GM03348 (cell line): ENCODE measurements around the gene BCL7C.

Experiments
- DNase-seq: peaks from one replicate; pipeline ENCODE4 v3.0.0; 2012; ENCODE audit warnings: low spot score

Gene BCL7C

DNA sequence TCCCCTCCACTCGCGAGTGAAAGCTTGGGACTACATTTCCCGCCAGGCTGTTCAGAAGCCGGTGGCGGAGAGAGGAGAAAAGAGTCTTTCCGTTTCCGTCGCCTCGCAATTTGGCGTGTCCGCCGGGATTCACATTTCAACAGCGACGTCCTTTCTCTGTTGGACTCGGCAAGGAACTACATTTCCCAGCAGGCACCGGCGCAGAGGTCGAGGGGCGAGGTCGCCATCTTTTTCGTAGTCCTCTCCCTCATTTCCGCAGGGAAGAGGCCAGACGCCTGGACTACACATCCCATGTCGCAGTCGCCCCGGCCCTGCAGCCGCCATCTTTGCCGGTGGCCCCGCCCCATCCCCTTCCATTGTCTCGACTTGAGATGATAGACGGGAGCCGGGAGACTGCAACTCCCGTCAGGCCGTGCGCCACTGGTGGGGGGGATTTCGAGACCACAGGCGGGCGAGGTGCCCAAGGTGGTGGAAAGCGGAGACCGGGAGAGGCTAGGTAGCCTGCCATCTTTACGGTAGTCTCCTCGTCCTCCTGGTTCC lies 28.6 kb upstream of the BCL7C start:
- peak; percentile 96 for DNase-seq

DNA sequence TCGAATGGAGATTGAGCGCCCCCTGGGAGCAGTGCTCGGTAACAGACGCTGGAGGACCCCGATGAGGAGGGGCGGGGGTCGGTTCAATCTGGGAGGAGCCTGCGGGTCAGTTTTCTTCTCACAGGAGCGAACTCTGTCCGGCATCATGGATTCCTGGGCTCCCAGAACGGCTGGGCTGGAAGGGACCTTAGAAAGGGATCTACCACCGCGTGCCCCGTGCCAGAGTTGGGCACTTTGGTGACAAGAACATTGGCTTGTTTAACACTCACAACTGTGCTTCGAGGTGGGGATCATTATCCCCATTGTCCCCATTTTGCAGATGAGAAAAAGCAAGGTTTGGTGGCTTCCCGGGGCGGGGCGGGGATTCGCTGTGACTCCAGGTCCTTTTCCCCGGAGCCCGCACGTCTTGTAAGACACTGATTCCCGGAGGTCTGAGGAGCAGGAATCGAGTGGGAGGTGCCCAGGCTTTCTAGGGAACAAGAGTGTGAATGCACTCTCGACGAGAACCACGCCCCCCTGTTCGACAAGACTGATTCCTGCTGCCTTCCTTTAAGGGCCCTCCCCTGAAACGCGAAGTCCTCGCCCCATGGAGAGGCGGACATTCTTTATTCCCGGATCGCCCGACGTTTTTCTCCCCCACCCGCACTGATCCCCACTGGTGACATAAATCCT lies 28.0 kb upstream of the BCL7C start:
- peak; percentile 87 for DNase-seq

DNA sequence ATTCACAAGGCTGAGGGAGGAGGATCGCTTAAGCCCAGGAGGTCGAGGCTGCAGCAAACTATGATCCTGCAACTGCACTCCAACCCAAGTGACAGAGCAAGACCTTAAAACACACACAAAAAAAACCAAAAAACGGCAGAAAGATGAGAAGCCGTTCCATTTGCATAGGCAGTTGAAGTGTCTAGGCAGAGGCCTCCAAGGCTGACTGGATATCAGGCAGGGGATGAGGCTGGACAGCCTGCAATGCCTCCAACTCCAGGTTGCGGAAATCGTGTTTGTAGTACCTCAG lies 27.5 kb upstream of the BCL7C start:
- no peak for DNase-seq

DNA sequence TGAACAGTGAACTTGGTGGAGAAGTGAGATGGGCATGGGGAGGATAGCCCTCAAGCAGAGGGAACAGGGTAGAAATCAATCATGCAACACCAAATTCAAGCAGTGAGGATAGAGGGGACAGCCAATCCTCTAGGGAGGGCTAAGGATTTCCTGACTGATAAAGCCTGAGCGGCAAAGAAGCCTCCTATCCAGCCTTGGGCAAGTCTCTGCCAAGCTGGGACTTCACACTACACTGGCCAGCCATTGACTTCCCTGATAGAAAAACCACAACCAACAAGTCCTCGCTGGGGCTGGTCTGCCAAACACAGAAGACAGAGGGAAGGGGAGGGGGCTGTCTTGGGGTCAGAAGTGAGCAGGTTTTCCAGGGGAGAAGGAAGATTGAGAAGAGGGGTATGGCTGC lies 27.0 kb upstream of the BCL7C start:
- no peak for DNase-seq

DNA sequence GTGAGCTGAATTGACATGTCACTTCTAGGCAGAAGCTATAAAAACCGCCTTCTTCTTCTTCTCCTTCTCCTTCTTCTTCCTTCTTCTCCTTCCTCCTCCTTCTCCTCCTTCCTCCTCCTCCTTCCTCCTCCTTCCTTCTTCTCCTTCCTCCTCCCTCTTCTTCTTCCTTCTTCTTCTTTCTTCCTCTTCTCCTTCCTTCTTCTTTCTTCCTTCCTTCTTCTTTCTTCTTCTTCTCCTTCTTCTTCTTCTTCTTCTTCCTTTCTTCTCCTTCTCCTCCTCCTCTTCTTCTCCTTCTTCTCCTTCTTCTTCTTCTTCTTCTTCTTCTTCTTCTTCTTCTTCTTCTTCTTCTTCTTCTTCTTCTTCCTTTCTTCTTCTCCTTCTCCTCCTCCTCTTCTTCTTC lies 24.7 kb upstream of the BCL7C start:
- no peak for DNase-seq

DNA sequence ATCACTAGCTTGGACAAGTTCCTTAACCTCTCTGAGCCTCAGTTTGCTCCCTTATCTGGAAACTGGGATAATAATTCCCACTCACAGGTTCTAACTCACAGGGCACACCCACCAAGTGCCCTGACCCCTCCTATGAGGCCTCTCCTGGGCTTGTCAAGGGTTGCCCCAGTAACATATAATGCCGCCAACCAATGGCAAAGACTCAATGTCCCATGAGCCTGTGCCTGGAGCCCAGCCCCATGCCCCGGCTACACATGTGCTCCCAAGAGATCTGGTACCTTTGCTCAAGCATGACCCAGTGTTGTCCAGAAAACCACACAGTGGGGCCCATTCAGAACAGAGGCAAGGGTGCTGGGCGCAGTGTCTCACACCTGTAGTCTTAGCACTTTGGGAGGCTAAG lies 21.0 kb upstream of the BCL7C start:
- DNase-seq, result no peak

DNA sequence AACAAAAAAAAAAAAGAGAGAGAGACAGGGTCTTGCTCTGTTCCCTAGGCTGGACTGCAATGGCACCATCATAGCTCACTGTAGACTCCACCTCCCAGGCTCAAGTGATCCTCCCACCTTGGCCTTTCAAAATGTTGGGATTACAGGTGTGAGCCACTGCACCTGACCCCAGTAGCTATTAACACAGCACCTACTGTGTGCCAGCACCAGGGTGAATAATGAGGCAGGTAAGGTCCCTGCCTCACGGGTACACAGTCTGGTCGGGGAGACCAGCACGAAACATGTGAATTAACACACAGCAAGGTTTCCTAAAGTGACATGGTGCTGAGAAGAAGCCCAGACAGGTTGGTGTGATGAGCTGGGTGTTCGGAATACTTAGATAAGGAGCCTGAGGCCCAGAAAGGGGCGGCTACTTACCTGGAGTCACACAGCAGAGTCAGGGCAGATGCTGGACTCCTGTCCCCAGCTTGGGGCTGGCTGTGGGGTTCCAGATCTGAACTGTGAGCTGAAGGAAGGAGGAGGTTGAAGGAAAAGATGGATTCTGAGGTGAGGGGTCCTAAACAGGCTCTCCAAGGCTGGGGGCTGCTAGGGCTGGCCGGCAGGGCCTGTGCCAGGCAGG lies 19.0 kb upstream of the BCL7C start:
- no peak for DNase-seq

DNA sequence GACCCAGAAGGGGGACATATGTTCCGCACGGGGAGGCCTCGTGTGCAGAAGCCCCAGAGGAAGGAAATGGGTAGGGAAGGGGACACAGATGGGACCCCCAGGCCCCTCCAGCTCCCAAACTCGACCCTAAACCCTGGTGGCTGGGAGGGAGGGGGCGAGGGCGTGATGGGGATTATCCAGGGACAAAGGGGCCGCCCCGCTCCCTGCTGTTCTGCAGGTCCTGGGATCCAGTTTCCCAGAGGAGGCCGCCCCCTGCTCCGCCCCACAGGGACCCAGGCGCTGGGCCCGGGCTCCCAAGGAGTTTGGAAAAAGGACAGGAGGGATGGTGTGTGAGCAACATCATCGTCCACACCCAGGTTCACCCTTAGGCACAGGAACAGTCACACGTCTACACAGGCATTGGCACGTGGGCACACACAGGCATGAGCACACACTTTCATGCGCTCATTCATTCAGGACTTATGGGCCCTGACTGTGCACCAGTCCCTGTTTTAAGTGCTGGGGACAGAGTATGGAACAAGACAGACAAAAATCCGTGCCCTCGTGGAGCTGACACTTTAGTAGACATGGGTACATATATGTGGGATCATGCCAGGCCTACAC lies 16.7 kb upstream of the BCL7C start:
- DNase-seq, result no peak

DNA sequence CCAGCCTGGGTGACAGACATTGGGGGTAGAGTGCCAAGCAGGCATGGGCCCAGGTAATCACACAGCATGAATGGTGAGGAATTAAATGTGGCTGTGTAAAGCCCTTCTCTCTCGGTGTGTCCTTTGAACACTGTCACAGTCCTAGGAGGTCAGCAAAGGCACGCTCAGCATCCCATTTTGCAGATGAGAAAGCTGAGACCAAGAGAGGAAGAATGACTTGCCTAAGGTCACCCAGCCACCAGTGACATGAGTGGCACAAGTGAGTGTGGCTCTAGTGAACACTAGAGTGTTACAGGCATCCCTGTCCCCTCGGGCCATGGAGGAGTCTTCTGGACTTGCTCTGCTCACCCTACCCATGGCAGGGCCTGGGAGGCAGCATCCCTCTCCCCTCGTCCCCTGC lies 13.2 kb upstream of the BCL7C start:
- DNase-seq, result no peak

DNA sequence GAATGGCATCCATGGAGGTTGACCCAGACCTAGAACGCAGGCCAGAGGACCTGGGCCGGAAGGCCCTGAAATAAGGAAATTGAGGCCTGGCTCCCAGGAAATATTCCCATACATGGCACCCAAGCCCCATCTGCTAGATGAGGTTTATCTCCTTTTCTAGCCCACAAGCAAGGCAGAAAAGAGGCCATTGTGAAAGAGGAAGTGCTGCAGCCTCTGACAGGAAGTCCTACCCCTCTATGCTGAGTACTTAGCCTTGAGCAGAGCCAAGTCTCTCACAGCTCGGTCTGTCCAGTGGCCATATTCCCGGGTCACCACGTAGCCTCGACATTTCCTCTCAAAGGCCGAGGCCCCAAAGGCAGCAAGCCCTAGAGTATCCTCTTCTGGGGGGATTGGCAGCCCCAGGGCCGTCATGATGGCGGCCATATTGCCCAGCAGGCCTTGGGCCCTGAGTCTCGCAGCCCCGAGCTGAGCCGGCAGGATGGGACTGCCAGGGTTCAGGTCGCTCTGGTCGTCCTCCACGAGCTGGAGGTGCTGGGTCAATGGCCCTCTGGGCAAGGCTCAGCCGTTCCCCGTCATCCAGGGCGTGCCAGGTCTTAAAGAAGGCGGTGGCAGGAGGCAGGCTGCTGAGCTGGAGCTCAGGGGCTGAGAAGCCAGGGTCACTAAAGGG lies 10.4 kb upstream of the BCL7C start:
- no peak for DNase-seq

DNA sequence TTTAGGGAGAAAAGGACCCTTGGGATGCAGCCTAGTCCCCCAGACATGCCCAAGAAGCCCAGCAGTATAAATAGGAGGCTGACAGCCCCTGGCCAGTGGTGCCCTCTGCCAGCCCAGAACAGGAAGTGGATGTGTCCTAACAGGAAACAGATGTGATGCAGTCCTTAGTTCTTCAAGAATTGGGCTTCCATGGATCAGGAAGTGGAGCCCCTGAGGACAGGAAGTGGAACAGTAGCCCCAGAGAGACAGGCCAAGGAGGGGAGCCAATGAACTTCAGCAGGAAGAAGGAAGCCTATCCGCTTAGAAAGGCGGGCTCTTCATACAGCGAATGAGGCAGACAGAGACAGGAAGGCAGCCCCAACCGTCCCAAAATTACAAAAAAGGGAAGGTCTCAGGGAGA lies 9.7 kb upstream of the BCL7C start:
- DNase-seq, result peak; percentile 48

DNA sequence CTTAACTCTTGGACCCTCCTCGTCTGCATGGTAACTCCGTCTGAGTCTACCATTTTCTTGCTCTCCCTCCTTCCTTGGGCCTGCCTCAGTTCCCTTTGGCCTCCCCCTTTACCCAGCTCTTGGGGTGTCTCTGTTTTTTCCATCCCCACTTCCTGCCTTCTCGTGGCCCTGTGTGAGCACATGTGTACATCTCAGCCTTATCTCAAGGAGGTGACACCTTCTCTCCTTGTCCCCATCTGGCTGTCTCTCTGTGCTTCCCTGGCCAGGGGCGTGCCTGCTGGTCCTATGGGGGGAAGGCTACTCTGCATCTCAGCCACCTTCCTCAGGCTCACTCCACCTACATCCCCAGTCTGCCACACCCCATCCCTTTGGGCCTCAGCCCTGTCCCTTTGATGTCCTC lies 9.1 kb upstream of the BCL7C start:
- no peak for DNase-seq

DNA sequence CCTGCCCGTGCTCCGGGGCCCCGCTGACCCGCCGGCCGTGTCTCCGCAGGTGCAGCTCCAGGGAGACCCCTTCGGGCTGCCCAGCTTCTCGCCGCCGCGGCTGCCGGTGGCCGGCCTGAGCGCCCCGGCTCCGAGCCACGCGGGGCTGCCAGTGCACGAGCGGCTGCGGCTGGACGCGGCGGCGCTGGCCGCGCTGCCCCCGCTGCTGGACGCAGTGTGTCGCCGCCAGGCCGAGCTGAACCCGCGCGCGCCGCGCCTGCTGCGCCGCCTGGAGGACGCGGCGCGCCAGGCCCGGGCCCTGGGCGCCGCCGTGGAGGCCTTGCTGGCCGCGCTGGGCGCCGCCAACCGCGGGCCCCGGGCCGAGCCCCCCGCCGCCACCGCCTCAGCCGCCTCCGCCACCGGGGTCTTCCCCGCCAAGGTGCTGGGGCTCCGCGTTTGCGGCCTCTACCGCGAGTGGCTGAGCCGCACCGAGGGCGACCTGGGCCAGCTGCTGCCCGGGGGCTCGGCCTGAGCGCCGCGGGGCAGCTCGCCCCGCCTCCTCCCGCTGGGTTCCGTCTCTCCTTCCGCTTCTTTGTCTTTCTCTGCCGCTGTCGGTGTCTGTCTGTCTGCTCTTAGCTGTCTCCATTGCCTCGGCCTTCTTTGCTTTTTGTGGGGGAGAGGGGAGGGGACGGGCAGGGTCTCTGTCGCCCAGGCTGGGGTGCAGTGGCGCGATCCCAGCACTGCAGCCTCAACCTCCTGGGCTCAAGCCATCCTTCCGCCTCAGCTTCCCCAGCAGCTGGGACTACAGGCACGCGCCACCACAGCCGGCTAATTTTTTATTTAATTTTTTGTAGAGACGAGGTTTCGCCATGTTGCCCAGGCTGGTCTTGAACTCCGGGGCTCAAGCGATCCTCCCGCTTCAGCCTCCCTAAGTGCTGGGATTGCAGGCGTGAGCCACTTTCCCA lies 8.4 kb upstream of the BCL7C start:
- DNase-seq, result peak; percentile 91

DNA sequence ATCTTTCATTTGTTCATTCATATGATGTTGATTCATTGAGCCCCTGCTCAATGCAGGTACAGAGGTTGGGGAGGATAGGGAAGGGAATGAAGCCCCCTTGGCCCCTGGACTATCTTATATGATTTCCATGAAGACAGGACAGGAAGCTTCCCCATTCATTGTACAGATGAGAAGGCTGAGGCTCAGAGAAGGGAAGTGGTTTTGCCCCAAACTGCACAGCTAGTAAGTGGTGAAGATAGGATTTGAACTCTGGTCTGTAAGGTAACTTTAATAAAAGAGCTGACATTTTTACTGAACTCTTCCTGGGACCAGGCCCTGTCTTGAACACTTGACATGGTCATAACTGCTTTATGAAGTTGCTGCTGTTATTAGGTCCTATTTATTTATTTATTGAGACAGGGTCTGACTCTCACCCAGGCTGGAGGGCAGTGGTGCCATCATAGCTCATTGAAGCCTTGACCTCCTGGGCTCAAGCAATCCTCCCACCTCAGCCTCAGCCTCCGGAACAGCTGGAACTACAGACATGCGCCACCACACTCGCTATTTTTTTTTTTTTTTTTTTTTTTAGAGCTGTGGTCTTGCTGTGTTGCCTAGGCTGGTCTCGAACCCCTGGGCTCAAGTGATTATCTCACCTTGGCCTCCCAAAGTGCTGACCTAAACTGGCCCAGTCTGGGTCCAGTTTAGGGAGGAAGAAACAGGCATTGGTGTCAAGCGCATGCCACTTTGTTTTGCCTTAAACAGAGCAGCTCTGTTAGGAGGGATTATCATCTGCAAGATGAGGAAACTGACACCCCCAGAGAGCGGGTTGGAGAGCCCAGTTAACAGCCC lies 7.5 kb upstream of the BCL7C start:
- no peak for DNase-seq

DNA sequence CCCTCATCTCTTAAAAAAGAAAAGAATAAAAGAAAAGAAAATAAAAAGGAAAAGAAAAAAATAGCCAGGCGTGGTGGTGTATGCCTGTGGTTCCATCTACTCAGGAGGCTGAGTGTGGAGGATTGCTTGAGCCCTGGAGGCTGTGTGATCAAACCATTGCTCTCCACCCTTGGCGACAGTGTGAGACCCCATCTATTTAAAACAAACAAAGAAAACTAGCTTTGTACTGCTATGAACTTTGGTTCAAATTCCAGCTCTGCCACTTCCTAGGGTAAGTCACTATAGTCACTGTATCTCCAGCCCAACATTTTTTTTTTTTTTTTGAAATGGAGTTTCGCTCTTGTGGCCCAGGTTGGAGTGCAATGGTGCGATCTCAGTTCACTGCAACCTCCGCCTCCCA lies 6.7 kb upstream of the BCL7C start:
- no peak for DNase-seq

DNA sequence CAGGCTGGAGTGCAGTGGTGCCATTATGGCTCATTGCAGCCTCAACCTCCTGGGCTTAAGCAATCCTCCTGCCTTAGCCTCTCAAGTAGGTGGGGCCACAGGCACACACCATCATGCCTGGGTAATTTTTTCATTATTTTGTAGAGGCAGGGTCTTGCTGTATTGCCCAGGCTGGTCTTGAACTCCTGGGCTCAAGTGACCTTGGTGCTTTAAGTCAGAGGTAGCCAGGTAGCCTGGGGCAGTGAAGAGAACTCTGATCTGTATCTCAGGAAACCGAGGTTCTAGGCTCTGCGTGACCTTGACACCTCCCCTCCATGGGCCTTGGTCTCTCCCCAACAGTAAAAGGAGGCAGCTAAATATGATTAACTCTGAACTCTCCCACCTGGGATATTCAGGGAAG lies 5.9 kb upstream of the BCL7C start:
- DNase-seq, result no peak

DNA sequence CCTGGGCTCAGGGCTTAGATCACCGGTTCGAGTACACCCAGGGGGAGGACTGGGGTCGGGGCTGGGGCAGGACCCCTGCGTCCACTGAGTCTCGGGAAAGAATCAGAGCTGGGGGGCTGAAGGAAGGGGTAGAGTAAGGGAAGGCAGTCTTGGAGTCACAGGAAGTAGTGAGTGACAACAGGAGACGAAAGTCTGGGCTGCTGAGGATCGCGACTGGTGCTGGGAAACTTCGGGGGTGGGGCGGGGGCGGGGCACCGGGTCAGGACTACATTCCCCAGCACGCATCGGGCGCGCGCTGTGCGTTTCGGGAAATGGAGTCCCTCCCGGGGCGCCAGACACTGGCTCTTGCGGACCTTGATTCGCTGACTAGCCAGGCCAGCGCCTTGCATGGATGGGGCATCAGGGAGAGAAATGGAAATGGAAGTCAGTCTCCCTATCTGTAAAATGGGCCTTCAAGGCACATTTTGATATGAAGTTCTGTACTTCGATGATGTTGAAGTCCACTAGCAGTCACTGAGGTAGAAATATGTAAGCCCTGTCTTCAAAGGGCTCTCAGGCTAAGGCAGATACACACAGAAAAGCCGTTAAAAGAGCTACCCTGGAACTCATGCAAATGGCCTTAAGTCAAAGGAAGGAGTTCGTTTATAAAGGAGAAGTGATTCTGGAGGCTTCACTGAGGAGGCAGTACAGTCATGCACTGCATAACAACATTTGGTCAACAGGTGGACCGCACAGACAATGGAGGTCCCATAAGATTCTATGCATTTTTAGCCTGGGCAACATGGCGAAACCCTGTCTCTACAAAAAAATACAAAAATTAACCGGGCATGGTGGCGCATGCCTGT lies 3.2 kb upstream of the BCL7C start:
- peak; percentile 95 for DNase-seq

DNA sequence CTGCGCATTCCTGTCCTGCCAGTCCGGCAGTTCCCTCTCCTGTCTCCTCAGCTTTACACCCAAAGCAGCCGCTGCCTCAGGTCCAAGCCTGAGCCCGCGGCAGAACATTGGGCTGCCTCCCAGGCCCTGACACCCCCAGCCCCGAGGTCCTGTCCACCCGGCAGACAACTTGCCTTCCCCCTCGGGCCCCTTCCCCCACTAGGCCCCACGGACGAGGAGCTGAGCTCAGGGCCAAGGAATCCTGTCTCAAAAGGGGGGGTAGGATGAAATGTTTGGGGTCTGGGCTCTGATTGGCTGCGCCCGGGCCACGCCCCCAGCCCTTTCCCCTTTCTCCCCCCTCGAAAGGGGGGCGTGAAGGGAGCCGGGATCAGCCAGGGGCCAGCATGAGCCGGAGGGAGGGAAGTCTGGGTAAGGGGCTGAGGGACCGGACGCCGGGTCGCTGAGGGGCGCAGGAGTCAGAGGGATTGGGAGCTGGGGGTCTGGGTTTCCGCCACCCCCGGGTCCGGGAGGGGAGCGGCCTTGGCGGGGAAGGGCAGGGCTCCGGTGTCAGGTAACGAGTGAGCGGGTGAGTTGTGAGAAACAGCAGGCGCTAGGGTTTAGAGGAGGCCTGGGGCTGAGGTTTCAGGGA lies 2.5 kb upstream of the BCL7C start, which contains the start of gene CTF1:
TSS of gene CTF1 (plus strand) at position 354 of the 628 bp plus-strand sequence. CDS start at position 384, 30 bp downstream.
- peak; percentile 96 for DNase-seq

DNA sequence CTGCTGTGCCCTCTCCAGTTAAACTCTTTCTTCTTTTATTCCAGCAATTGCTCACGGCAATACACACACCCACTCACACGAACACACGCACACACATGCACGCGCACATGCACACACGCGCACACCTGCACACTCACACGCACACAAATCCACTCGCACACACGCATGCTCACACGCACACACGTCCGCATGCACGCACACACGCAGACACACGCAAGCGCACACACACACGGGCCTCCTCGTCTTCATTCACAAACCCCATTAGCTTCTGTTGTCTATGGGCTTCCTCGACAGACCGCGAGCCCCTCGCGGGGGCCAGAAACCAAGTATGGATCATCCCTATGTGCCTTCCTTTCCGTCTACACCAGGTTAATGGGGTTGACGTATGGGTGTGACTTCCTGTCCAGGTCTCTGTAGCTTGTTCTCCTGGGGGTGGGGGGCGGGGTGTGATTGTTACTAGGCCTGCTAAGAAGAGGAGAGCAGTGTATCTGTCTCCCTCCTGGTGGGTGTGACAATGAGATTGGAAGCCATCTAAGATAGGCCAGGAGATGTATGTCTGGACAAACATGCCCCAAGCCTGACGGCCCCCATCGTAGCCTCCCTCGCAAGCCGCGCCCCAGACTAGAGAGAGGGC lies 1.9 kb upstream of the BCL7C start:
- no peak for DNase-seq
